Activated effector memory CD4-positive, alpha-beta T cell treated with Interleukin-2 at 50 U/mL for 16 hours (primary cell): ENCODE data around the gene ECM1.

ENCODE experiments used
- DNase-seq: peaks from one replicate; pipeline ENCODE4 v3.0.0-alpha.2; 2020

The ECM1 gene

GRCh38 chr1:150507912-150508864 is at the start of gene ECM1:
Gene ECM1, plus strand, starts transcription at chr1:150508109. Its CDS starts 101 bp downstream, at chr1:150508210.
- DNase-seq: no peak

- DNase-seq: peak; percentile 39
Measured at GRCh38 chr1:150464422-150464826, 43.5 kb upstream of the ECM1 start.

DNA sequence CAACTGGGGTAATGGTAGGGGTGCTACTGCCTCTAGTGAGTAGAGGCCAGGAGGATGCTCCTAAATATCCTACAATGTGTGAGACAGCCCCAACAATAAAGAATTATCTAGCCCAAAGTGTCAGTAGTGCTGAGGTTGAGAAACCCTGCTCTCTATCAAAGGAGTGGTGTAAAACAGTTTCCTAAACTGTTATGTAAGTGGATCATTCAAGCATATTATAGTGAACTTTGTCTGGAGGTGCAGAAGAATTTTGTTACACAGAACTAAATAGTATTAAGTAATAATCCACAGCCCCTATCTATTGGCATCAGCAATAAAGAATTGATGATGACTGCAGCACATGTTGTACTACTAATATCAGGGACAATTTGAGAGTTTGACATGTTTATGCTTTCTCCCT is 40.9 kb upstream of the ECM1 start:
- no peak for DNase-seq

GRCh38 chr1:150469291-150469690 is 38.6 kb upstream of the ECM1 start:
- DNase-seq: no peak

GRCh38 chr1:150472601-150473200 is 35.2 kb upstream of the ECM1 start:
- no peak for DNase-seq

DNA sequence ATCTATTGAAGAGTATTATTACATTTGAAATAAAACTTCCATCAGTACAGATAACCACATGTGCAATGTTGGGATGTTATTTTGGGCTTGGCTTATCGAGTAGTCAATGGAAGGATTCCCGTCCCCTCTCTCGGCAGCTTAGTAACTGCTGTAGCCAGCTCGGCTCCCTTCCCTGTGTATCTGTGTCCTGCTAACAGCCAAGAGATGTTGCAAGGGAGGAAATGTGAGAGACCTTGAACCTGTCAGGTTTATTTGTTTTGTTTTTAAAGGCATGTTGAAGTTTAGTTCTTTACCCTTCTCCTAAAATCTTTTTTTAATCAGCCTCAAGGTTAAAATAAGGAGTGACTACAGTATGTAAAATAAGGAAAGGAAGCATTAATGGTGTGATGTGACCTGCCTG is 34.2 kb upstream of the ECM1 start:
- DNase-seq: no peak

DNA sequence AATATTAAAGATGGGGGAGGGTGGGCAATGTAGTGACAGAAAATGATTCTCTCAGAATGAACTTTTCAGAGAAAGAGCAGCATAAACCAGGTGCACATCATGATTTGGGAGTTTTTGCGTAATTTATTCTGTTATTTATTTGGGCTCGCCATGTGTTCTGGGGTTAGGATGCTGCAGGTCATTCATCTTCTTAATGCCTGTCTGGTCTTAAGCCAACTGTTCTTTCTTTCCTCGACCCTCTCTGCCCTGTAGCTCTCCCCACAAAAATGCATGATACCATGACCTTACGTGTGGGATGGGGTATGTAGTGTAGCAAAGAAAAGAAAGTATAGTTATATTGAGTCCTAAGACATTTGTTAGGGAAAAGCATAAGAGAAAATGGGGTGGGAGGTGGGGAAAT is 33.0 kb upstream of the ECM1 start:
- no peak for DNase-seq

DNA sequence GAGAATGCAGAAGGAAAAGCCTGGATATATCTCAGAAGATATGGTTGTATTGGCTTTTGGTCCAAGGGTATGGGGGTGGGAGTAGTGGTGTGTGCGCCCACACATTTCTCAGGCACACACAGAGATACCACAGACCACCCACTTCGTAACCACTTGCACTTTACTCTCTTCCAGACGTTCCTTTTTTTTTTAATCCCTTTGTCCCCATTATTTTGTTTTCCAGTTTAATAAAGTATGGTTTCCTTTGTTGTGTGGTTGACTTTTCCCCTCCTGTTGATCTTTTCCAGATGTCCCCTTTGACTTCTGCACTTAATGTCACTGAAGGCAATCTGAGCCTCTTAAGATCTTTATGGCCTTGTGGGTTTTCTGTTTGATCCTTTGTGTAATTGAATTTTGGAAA is 31.2 kb upstream of the ECM1 start:
- no peak for DNase-seq

GRCh38 chr1:150477320-150477719 is 30.6 kb upstream of the ECM1 start:
- no peak for DNase-seq

DNA sequence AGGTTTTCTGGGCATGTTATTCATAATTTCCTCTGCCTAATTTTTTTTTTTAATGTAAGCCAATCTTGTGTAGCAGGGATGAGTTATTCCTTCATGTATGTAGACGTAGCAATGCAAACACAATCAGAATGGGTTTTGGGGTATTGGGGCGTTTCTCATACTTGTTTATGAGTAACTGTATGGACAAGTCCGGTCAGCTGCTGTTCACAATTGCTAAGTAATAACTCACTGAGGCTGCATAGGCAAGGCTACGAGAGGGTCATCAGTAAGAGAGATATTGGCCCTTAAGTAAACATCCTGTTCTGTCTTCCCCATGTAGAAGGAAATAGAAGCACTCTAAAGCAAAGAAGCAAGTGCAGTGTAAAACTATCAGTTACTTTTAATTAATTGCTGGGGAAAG is 30.2 kb upstream of the ECM1 start:
- DNase-seq: no peak

DNA sequence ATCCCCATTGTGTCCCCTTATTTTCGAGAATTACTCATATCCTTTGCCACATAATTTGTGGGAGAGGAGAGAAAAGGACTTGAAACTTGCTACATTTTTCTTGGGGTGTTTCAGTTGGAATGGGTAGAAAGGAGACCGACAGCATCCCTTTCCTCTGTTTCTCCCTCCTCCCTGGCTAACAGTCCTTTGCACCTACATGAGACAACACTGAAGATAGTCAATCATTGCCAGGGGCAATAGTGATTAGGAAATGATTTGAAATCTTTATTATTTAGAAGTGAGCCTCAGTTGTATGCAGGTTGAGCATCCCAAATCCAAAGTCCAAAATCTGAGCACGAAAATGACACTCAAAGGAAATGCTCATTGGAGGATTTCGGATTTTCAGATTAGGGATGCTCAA is 28.5 kb upstream of the ECM1 start:
- no peak for DNase-seq

GRCh38 chr1:150479927-150480352 is 28.0 kb upstream of the ECM1 start:
- no peak for DNase-seq

- DNase-seq: no peak
Measured at GRCh38 chr1:150484431-150484830, 23.5 kb upstream of the ECM1 start.

- DNase-seq: no peak
Measured at GRCh38 chr1:150484861-150485260, 23.0 kb upstream of the ECM1 start.

DNA sequence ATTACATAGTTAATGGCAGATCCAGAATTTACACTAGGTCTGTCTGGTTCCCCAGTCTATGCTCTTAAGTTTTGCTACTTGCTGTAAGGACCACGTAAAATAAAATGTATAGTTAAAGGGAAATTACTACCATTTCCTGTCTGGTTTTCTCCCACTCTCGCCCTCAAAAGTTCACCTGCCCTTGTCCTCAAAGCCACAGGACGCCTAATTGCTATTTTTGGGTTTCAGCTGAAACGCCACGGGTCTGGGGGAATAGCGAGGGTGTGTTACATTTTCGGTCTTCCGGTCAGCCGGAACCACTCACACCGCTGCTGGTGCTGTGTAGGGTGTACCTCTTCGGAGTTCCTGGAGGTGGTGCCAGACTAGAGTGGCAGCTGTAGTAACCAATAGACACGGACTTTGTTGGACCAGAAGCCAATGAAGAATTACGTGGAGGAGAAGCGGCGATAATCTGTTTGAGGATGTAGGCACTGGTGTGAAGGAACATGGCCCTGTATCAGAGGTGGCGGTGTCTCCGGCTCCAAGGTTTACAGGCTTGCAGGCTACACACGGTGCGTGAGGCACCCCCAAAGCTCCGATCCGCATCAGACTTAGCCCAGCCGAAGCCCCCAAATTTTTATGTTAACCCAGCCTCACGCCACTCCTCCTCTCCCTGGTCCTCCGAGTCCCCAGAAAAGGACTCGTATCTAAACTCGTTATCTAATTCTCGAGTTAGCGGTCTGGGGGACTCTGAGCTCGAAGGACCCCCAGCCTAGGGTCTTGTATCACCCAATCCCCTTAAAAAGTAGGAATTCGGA is 20.7 kb upstream of the ECM1 start, which contains the start of gene TARS2:
TARS2 (plus strand) TSS at position 454 of the 797 bp plus-strand sequence; CDS start at position 486, 32 bp downstream.
- DNase-seq: peak; percentile 89

DNA sequence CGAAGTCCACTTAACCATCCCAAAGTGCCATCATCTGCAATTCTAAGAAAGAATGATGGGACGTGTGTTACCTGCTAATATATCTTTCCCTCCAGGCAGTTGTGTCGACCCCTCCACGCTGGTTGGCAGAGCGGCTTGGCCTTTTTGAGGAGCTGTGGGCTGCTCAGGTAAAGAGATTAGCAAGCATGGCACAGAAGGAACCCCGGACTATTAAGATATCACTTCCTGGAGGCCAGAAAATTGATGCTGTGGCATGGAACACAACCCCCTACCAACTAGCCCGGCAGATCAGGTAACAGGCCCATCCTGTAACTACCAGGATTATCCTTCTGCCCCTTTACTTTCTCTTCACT is 20.2 kb upstream of the ECM1 start:
- peak; percentile 2 for DNase-seq

DNA sequence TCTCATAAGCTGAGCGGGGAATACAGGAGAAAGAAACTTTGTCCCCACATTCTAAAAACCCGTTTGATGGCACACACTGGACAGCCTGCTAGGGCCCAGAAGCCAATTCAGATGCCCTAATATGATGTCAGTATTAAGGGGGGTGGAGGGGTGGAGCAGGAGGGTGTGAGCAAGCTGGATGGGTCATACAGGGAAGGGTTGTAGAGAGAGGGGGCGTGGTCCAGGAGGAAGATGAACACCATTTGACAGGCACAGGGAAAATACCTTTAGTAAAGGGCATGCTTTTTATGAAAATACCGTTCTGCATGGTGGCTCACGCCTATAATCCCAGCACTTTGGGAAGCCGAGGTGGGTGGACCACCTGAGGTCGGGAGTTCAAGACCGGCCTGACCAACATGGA is 14.7 kb upstream of the ECM1 start:
- DNase-seq: no peak

GRCh38 chr1:150498342-150498741 is 9.6 kb upstream of the ECM1 start:
- DNase-seq: no peak

- no peak for DNase-seq
Measured at GRCh38 chr1:150505431-150505830, 2.5 kb upstream of the ECM1 start.

- DNase-seq: no peak
Measured at GRCh38 chr1:150508982-150509381, 1.1 kb downstream of the ECM1 start.

- no peak for DNase-seq
Measured at GRCh38 chr1:150511551-150511950, 3.6 kb downstream of the ECM1 start.

GRCh38 chr1:150511985-150512660 is 4.2 kb downstream of the ECM1 start:
- DNase-seq: no peak

DNA sequence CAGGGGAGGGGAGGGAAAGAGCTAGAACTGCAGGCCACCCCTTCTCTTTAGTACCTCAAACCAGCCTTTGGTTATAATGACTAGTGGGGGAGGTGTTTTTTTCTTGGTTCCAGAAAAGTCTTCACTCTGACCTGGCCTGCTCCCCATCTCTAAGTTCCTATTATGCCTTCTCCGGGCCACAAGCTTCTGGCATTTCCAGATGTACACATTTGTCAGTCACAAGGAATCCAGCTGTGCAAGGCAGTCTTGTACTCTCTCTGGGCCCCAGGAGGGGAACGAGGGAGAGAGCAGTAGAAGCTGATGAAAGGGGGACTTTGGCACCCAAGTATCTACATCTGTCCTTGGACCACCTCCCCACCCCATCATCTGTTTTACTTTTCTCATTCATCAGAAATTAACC is 4.9 kb downstream of the ECM1 start:
- DNase-seq: no peak
